LoVo (cell line): ENCODE data around the gene ZNF263.
"Not testable (repeated sequence)": the region's sequence is repeated elsewhere in the genome, so short reads cannot be mapped to it uniquely, and the experiment has no call there.

ENCODE experiments used
- DNase-seq: peaks from one replicate; pipeline ENCODE4 v3.0.0-alpha.2; 2016; ENCODE audit warnings: low spot score

Gene ZNF263

GRCh38 chr16:3268294-3268693 is 15.0 kb upstream of the ZNF263 start:
- DNase-seq = no peak

GRCh38 chr16:3270718-3271117 is 12.6 kb upstream of the ZNF263 start:
- DNase-seq = not testable (repeated sequence)

GRCh38 chr16:3271281-3271680 is 12.0 kb upstream of the ZNF263 start:
- DNase-seq = not testable (repeated sequence)

GRCh38 chr16:3274490-3274889 is 8.8 kb upstream of the ZNF263 start:
- no peak for DNase-seq

GRCh38 chr16:3274947-3275346 is 8.3 kb upstream of the ZNF263 start:
- no peak for DNase-seq

GRCh38 chr16:3276679-3277078 is 6.6 kb upstream of the ZNF263 start:
- no peak for DNase-seq

- DNase-seq = no peak
Observed at GRCh38 chr16:3281222-3281820, 2.0 kb upstream of the ZNF263 start.

GRCh38 chr16:3282103-3282729 is 1.1 kb upstream of the ZNF263 start:
- DNase-seq = no peak

- DNase-seq = no peak
Observed at GRCh38 chr16:3283543-3284447, 504 bp downstream of the ZNF263 start.

GRCh38 chr16:3285131-3285530 is 1.8 kb downstream of the ZNF263 start:
- DNase-seq = no peak

GRCh38 chr16:3289998-3290673 is 6.8 kb downstream of the ZNF263 start:
- no peak for DNase-seq

- no peak for DNase-seq
Observed at GRCh38 chr16:3292604-3293003, 9.3 kb downstream of the ZNF263 start.

GRCh38 chr16:3295209-3295608 is 11.9 kb downstream of the ZNF263 start:
- DNase-seq = no peak

- DNase-seq = no peak
Observed at GRCh38 chr16:3295783-3296182, 12.5 kb downstream of the ZNF263 start.

GRCh38 chr16:3304370-3304769 is 21.1 kb downstream of the ZNF263 start:
- no peak for DNase-seq

- DNase-seq = peak; percentile 65
Observed at GRCh38 chr16:3305109-3306068, 22.1 kb downstream of the ZNF263 start, which contains the start of the genes TIGD7 and ZNF75A. Gene TIGD7 (minus strand): TSS chr16:3305430. CDS start chr16:3300614, 4,816 bp downstream. Gene ZNF75A (plus strand): TSS chr16:3305497. CDS start chr16:3308429, 2,932 bp downstream.

- no peak for DNase-seq
Observed at GRCh38 chr16:3306078-3306477, 22.8 kb downstream of the ZNF263 start.

GRCh38 chr16:3311496-3311895 is 28.2 kb downstream of the ZNF263 start:
- no peak for DNase-seq

- DNase-seq = no peak
Observed at GRCh38 chr16:3317315-3317999, 34.2 kb downstream of the ZNF263 start.

- DNase-seq = no peak
Observed at GRCh38 chr16:3321816-3322215, 38.5 kb downstream of the ZNF263 start.
